Stimulated activated CD4-positive, alpha-beta T cell treated with anti-CD3 and anti-CD28 coated beads, Interleukin-15, amount 100 ng/mL, for 24 hours (primary cell): ENCODE measurements around the gene ZNF106.

Experiments
- DNase-seq: peaks from one replicate; pipeline ENCODE4 v3.0.0-alpha.2; 2020

The ZNF106 gene

DNA sequence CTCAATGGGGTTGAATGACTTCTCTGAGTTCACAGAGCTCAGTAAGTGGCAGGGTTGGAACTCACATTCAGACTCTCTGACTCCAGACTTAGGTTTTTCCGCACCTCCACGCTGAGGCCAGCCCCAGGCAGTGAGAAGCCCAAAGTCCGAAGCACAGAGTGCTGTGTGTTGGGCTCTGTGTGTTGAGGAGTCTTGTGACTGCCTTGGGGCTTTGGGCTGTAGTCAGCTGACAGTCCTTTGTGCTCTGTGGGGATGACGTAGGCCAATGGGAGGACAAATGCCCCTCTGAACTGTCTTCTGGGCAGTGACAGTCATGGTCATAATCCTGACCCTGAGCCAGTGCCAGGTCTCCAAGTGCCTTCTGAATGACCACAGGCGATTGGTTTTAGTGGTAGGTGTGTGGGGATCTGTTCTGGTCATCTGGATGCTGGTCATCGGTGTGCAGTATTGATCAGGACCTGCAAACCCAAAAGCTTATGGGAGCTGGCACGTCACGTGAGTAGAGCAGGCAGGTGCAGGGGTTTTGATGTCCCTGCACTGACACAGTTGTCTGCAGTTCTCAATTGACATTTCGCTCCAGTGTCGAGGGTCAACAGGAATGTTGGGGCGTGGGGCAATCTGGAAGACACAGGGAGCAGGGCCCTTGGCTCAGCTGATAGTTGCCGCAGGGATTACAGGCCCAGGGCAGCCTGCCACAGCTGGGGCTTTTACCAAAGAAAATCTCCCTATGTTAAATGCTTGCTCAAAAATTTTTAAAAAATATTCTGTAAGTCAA lies 86.3 kb downstream of the ZNF106 start:
- DNase-seq, result no peak

DNA sequence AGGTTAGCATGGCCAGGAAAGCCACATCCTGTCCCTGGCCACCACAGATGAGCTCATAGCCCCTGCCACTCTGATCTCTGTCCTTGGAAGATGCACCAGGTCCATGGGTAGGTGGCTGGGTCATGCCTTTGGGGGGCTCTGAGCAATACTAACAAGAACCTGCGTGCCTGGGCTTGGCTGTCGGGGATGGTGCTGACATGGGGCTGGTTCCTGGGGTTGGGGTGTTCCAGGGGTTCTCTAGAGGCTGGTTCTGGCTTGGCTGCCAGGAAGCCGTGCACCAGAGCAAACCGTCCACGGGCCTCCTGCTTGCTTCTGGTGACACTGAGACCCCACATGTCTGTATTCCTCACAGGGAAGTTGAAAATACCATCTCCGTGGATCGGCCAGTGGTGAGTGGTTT lies 87.6 kb downstream of the ZNF106 start:
- no peak for DNase-seq

- no peak for DNase-seq
These were observed 88.3 kb downstream of the ZNF106 start for GRCh38 chr15:42402455-42403205.

- DNase-seq, result no peak
These were observed 89.1 kb downstream of the ZNF106 start for GRCh38 chr15:42401544-42402454.

- DNase-seq, result no peak
These were observed 95.1 kb downstream of the ZNF106 start for GRCh38 chr15:42395838-42396237.

DNA sequence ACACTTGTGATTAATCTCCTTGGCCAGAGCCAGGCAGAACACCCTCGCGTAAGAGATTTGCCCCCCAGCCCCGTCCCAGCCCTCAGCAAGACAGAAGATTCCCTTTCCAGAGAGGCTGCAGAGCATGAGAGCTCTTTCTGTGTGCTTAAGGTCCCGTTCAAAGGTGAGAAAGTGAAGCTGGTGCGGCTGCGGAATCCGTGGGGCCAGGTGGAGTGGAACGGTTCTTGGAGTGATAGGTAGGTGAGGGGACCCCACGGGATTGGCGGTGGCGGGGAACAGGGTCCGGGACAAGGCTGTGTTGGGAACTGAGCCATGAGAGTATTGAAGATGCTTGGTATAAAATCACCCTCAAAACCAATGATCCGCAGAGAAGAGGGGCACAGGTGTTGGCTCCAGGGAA lies 96.8 kb downstream of the ZNF106 start:
- DNase-seq, result no peak

- no peak for DNase-seq
These were observed 98.5 kb downstream of the ZNF106 start for GRCh38 chr15:42392309-42393024.

- DNase-seq, result no peak
These were observed 103.3 kb downstream of the ZNF106 start for GRCh38 chr15:42387603-42388002.

DNA sequence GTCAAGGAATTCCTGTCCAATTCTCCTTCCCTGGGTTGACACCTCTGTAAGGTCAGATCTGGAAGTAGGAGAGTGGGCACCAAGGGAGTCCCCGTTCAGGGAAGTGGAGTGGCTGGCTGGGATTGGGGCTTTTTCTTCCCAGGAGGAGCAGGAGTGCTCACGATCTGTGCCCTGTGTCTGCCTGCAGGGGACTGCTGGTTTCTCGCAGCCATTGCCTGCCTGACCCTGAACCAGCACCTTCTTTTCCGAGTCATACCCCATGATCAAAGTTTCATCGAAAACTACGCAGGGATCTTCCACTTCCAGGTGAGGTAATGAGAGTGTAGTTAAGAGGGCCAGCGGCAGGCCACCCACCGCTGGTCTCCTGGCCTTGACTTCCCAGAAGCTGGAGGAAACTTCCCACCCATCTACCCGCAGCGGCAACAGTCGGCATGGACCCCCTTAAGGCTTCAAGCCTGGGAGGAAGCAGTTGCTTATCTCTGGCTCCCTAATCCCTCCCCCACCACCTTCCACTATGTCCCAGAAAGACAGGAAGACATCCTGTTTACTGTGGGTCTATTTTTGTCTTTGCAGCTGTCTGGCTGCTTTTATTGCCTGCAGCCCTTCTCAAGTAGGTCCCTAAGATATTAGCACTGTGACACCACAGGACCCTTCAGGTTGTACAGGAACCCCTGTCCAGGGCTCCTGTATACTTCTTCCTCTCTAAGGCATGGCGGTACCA lies 104.8 kb downstream of the ZNF106 start:
- DNase-seq, result no peak

DNA sequence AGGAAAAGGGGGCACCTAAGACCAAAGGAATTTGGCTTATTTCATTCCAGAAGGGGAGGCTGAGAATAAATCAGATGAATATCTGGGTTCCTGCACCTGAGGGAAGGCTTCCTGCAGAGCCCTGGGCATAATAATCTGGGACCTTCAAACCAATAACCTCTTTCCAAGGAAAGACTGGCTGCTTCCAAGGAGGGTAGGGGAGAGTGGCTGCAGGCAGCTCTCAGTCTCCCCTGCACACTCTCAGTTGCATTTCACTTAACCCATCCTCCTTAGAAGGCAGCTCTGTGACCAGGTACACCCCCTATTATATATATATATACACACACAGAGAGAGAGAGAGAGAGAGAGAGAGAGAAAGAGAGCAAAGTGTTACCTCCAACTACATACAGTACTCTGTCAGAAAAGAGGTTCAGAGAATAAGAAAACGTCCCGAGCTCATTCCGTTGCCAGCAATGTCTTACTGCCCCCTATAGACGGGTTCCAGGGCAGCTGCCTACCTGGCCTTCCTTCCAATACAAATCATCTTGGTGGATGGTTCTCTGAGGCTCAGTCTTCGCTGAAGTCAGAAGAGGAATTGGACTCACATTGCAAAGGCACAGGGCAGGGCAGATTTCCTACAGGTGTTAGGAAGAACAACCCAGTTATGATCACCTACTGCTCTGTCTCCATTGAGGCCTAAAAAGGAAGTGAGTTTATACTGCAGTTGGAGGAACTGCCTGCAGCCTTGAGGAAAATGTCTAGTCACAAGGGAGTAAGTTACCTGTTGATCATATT lies 105.5 kb downstream of the ZNF106 start:
- peak; percentile 37 for DNase-seq

DNA sequence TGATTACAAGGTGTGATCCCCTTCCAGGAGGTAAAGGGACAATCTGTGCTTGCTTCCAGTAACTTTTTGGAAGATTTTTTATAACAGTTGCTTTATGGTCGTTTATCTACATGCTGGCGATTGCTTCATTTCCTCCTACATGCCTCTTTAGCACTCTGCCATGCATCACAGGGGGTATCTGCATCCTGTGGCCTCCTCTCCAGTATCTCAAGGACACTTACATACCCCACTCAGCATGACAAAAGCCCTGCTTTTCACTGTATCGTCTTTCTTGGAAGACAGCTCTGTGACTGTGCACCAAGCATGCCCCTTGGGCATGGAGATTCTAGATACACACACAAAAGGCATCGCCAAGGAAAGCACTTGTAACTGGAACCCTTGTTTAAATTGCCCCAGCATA lies 106.3 kb downstream of the ZNF106 start:
- DNase-seq, result no peak

- DNase-seq, result no peak
These were observed 112.9 kb downstream of the ZNF106 start for GRCh38 chr15:42378011-42378410.

DNA sequence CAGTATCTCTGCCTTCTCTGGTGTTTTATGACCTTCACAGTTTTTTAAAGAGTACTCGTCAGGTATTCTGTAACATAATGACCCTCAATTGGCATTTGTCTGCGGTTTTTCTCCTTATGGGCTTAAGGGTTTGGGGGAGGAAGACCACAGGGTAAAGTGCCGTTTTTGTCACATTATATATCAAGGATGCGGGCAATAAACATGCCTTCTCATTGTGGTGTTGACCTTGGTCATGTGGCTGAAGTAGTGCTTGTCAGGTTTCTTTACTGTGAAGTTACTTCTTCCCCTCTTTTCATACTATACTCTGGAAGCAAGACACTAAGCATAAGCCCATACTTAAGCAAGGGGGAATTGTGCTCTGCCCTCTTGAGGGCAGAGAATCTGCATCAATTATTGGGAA lies 115.0 kb downstream of the ZNF106 start:
- DNase-seq, result no peak

GRCh38 chr15:42375252-42375651 lies 115.7 kb downstream of the ZNF106 start:
- no peak for DNase-seq

DNA sequence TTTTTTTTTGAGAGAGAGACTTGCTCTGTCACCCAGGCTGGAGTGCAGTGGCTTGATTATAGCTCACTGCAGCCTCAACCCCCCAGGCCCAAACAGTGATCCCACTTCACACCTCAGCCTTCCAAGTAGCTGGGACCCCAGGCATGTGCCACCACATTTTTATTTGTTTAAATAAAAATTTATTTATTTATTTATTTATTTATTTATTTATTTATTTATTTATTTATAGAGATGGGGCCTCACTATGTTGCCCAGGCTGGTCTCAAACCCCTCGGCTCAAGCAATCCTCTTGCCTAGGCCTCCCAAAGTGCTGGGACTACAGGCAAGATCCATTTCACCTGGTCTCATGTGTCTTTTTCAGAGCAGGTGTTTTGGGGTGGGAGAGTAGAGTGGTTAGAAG lies 116.1 kb downstream of the ZNF106 start:
- DNase-seq, result no peak

DNA sequence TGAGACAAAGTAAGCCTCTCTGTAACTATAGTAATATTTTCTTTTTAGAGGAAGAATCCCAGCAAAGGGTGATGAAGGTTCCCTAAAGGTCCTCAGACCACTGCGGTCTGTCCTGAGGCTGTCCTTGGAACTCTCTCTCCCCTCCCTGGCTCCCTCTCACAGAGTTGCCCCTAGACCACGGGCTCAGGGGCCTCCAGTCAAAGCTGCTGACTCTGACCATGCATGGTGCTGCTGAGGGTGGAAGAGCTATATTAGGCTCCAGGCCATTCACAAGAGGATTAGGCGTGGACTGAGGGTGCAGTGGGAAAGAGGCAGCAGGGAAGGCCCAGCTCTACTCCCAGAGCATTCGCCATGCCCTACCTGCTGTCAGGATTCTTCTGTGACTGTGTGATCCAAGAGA lies 117.0 kb downstream of the ZNF106 start:
- DNase-seq, result no peak

DNA sequence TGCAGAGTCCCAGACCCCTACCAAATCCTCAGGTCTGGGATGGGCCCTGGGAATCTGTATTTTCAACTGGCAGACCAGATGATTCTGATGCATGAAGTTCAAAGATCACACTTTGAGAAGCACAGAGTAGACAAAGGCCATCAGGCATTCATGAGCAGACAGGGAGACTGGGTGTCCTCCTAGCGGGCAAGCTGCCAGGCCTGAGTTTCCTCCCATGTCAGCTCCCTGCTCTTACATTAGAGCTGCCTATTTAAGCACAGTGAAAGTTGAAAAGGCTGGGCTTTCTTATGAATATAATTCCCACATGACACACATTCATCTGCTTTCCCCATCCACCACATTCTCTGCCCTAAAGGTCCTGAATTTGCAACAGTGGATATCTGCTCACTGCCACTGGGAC lies 117.7 kb downstream of the ZNF106 start:
- no peak for DNase-seq

GRCh38 chr15:42371096-42371495 lies 119.8 kb downstream of the ZNF106 start:
- DNase-seq, result no peak

DNA sequence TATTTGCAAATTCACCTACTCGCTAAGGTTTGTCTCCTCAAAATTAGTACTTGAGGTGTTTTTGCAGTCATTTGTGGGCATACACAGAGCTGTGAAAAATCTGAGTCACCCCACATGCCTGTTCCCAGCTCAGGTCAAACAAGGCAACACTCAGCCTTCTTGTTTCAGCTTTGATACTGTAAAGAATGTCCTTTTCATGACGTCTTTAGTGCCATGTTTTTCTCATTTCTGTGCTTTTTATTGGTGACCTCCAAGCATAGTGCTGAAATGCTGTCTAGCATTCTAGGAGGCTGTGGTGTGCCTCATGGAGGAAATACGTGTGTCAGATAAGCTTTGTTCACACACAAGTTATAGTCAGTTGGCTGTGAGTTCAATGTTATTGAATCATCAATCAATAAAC lies 122.8 kb downstream of the ZNF106 start:
- DNase-seq, result no peak

DNA sequence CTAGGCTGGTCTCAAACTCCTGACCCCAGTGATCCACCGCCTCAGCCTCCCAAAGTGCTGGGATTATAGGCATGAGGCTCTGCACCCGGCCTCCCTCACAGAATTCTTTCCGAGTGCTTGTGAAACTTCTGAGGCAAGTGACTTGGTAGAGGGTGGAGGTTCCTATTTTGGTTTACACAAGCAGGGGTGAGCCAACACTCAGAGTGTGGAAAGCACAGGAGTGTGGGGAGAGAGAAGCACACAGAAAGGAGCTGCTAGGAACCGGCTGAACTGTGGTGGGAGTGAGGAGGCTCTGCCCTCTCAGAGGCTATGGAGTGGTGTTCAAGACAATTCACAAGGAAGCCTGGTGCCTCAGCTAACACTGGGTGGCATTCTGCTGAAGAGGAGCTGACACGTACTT lies 123.9 kb downstream of the ZNF106 start:
- no peak for DNase-seq

DNA sequence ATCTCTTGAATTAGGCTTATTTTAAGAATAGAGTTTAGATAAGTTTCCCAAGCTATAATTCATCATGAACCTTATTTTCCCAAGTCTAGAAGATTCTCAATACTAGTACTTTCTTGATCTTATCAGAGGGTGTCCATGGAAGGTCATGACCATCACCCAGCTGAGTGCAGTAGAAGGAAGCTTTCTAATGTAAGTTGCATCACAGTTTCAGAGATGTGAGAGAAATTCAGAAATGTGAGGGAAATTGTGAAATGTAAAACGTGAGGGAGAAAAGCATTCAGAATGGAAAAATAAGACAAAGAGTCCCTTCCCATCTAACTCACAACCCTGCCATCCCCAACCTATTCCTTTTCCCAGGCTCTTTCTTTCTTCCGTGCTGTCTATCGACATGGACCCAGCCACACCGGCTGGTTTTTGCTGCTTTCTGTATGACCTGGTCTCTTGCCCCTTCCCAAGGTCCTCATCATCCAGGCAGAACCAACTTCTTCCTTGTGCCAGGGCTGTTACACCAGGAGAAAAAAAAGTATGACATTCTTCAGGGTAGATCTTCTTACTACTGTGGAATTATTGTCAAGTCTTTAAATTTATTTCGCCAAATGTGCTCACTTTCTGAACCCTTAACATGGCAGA lies 124.9 kb downstream of the ZNF106 start:
- no peak for DNase-seq
